Measurements from ENCODE around the gene SPIB. TPM values are rescaled to one million over a fixed set of nuclear protein-coding genes. Genes with fewer than 3 reads are reported as not detected.
"Not testable (repeated sequence)": the region's sequence is repeated elsewhere in the genome, so short reads cannot be mapped to it uniquely, and the experiment has no call there.

Gene SPIB
- total RNA-seq, 1 donor from 2014 or later, result 0.86 TPM

- intact Hi-C loops (cut with micrococcal nuclease), result not testable (repeated sequence)
Observed at GRCh38 chr19:50390295-50390694, 28.4 kb upstream of the SPIB start.

- intact Hi-C loops (cut with micrococcal nuclease), result not testable (repeated sequence)
Observed at GRCh38 chr19:50390952-50391351, 27.8 kb upstream of the SPIB start.

GRCh38 chr19:50392759-50393158 is 26.0 kb upstream of the SPIB start:
- intact Hi-C loops (cut with micrococcal nuclease), result no loop called here

GRCh38 chr19:50393589-50393988 is 25.1 kb upstream of the SPIB start:
- intact Hi-C loops (cut with micrococcal nuclease), result no loop called here

GRCh38 chr19:50394017-50394416 is 24.7 kb upstream of the SPIB start:
- intact Hi-C loops (cut with micrococcal nuclease), result no loop called here

- intact Hi-C loops (cut with micrococcal nuclease), result no loop called here
Observed at GRCh38 chr19:50398675-50399367, 19.9 kb upstream of the SPIB start.

- intact Hi-C loops (cut with micrococcal nuclease), result no loop called here
Observed at GRCh38 chr19:50399368-50399745, 19.4 kb upstream of the SPIB start.

GRCh38 chr19:50401605-50402450 is 16.9 kb upstream of the SPIB start:
- intact Hi-C loops (cut with micrococcal nuclease), result no loop called here

- intact Hi-C loops (cut with micrococcal nuclease), result no loop called here
Observed at GRCh38 chr19:50402544-50403301, 16.0 kb upstream of the SPIB start.

- intact Hi-C loops (cut with micrococcal nuclease), result no loop called here
Observed at GRCh38 chr19:50406156-50406820, 12.4 kb upstream of the SPIB start.

- intact Hi-C loops (cut with micrococcal nuclease), result no loop called here
Observed at GRCh38 chr19:50406829-50407228, 11.9 kb upstream of the SPIB start.

- intact Hi-C loops (cut with micrococcal nuclease), result no loop called here
Observed at GRCh38 chr19:50409347-50409746, 9.4 kb upstream of the SPIB start.

GRCh38 chr19:50410109-50410508 is 8.6 kb upstream of the SPIB start:
- intact Hi-C loops (cut with micrococcal nuclease), result no loop called here

GRCh38 chr19:50412419-50412818 is 6.3 kb upstream of the SPIB start:
- intact Hi-C loops (cut with micrococcal nuclease), result no loop called here

- intact Hi-C loops (cut with micrococcal nuclease), result no loop called here
Observed at GRCh38 chr19:50413096-50413495, 5.6 kb upstream of the SPIB start.

GRCh38 chr19:50413531-50413930 is 5.2 kb upstream of the SPIB start:
- intact Hi-C loops (cut with micrococcal nuclease), result no loop called here

GRCh38 chr19:50414864-50415660 is 3.7 kb upstream of the SPIB start:
- intact Hi-C loops (cut with micrococcal nuclease), result loop anchor here (1.0 to 2.0 kb wide), 4 partner anchors 16 to 58 kb away; partner anchors contain the start of gene POLD1

GRCh38 chr19:50415661-50416033 is 3.1 kb upstream of the SPIB start:
- intact Hi-C loops (cut with micrococcal nuclease), result loop anchor here (2.0 kb wide), 2 partner anchors 15 to 31 kb away; partner anchors contain the start of gene POLD1

GRCh38 chr19:50416034-50416977 is 2.4 kb upstream of the SPIB start:
- intact Hi-C loops (cut with micrococcal nuclease), result no loop called here

All from T-helper 1 cell treated with Interleukin-12 subunit alpha and Interleukin-12 subunit beta and Interleukin-4 antibody, amounts not matched to agents 30 ng/mL and 1 ng/mL, for 36 hours (primary cell).